ENCODE data around the gene PPP1R15B.

DNA sequence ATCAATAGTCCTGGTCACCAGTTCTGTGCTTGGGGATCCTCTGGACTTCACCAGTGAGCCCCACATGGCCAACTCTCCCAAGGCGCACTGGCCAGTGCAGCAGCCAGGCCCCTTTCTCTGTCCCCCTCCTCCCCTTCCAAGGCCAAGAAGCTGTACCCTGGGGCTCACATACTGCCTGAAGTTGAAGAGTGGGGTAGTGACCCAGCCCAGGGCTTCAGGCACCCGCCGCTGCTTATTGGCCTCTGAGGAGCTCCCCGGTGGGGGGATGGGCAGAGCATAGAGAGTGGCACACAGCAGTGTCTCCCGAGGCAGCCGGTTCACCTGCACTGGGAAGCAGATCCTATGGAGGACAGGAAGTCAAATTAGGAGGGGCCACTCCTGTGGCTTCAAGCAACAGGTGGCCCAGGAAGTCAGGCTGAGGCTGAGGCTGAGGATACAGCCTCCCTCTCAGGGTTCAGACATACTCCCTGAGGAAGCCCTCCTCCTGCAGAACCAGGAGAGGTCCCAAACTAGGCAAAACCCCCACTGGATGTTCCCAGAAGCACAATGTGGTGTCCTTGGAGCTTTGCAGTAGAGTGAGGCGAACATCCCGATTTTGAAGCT lies 38.2 kb upstream of the PPP1R15B start:
- TF ChIP-seq, protein P1, sequence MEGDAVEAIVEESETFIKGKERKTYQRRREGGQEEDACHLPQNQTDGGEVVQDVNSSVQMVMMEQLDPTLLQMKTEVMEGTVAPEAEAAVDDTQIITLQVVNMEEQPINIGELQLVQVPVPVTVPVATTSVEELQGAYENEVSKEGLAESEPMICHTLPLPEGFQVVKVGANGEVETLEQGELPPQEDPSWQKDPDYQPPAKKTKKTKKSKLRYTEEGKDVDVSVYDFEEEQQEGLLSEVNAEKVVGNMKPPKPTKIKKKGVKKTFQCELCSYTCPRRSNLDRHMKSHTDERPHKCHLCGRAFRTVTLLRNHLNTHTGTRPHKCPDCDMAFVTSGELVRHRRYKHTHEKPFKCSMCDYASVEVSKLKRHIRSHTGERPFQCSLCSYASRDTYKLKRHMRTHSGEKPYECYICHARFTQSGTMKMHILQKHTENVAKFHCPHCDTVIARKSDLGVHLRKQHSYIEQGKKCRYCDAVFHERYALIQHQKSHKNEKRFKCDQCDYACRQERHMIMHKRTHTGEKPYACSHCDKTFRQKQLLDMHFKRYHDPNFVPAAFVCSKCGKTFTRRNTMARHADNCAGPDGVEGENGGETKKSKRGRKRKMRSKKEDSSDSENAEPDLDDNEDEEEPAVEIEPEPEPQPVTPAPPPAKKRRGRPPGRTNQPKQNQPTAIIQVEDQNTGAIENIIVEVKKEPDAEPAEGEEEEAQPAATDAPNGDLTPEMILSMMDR (conservative IDR thresholded peaks at IDR 0.05; ENCODE audit: low read depth, low read length), result no peak
- no peak for TF ChIP-seq EZH2 (IDR thresholded peaks at IDR 0.05; ENCODE audit: low read length, unreplicated experiment)

Data from PC-3 (cell line).